HFF-Myc (cell line): ENCODE data around the gene TSSK1B.

Source experiments
- DNase-seq: peaks from one replicate; pipeline ENCODE4 v3.0.0-alpha.2; 2011; ENCODE audit warnings: low read depth; ENCODE audit errors: extremely low read depth
- H3K4me3 ChIP-seq: replicated peaks from 2 replicates; pipeline ENCODE4 v1.5.1; 2011; ENCODE audit warnings: low read depth, mild to moderate bottlenecking, control low read depth, low read length
- CTCF ChIP-seq: IDR thresholded peaks from 2 replicates; pipeline ENCODE4 v1.5.1; 2012; ENCODE audit warnings: mild to moderate bottlenecking, low read depth, low read length, control low read depth; ENCODE audit errors: missing control alignments

The TSSK1B gene

GRCh38 chr5:113451797-113452196 is 17.0 kb upstream of the TSSK1B start:
- DNase-seq = no peak
- no peak for TF ChIP-seq CTCF
- H3K4me3 ChIP-seq = no peak overlapping the region

GRCh38 chr5:113450929-113451328 is 16.1 kb upstream of the TSSK1B start:
- no peak for DNase-seq
- no peak overlapping the region for H3K4me3 ChIP-seq
- no peak for TF ChIP-seq CTCF

- no peak for DNase-seq
- H3K4me3 ChIP-seq = no peak overlapping the region
- no peak for TF ChIP-seq CTCF
Measured at GRCh38 chr5:113450462-113450861, 15.7 kb upstream of the TSSK1B start.

- H3K4me3 ChIP-seq = no peak overlapping the region
- TF ChIP-seq CTCF = no peak
- no peak for DNase-seq
Measured at GRCh38 chr5:113448252-113448651, 13.5 kb upstream of the TSSK1B start.

GRCh38 chr5:113447498-113448050 is 12.8 kb upstream of the TSSK1B start:
- no peak overlapping the region for H3K4me3 ChIP-seq
- no peak for TF ChIP-seq CTCF
- DNase-seq = no peak

- TF ChIP-seq CTCF = no peak
- DNase-seq = no peak
- no peak overlapping the region for H3K4me3 ChIP-seq
Measured at GRCh38 chr5:113446358-113446927, 11.7 kb upstream of the TSSK1B start.

GRCh38 chr5:113437111-113437510 is 2.3 kb upstream of the TSSK1B start:
- no peak for DNase-seq
- H3K4me3 ChIP-seq = no peak overlapping the region
- TF ChIP-seq CTCF = no peak
